ENCODE data around the gene QARS1. TPM values are rescaled to one million over a fixed set of nuclear protein-coding genes. Genes with fewer than 3 reads are reported as not detected.

QARS1 gene
- total RNA-seq, 1 experiment from 2014 or later = 346 TPM

- Histone ChIP-seq H3K27ac (ENCODE audit: low read depth, low read length) (no peak overlapping the region), H4K20me1 (ENCODE audit: insufficient read depth) (no peaks in the 10 kb centered on the region), H3K9ac (ENCODE audit: low read length) (no peak overlapping the region), H3K79me2 (ENCODE audit: insufficient read depth, low read length) (peaks cover 11% of the 10 kb centered on the region; the same call in 1 of the 2 replicates), H3K36me3 (ENCODE audit: control insufficient read depth in 1 of 2, insufficient read depth in 2 of 2, low read length in 2 of 2) (no peaks in the 10 kb centered on the region), H3K27me3 (ENCODE audit: insufficient read depth, low read length) (no peaks in the 10 kb centered on the region), H3K4me2 (ENCODE audit: low read length) (no peak overlapping the region), H3K9me2 (ENCODE audit: insufficient read depth) (no peaks in the 10 kb centered on the region), H2AFZ (ENCODE audit: low read depth, low read length, poor library complexity, severe bottlenecking) (no peak overlapping the region), H3K4me3 (replicated peaks in 1 of 2; ENCODE audit: low read depth in 1 of 2, low read length in 2 of 2) (no peak overlapping the region), H3K4me1 (ENCODE audit: control insufficient read depth in 1 of 2, insufficient read depth in 2 of 2, low read length in 2 of 2) (peaks cover 16 to 46% of the 10 kb centered on the region in 2 experiments), H3K9me3 (ENCODE audit: control insufficient read depth in 1 of 2, insufficient read depth in 1 of 2, low read depth in 1 of 2, low read length in 2 of 2) (no peaks in the 10 kb centered on the region)
- RAD21 ChIA-PET (ENCODE audit: low non-redundant PET in 1 of 2, low total read pairs in 2 of 2, uncharacterized antibody in 2 of 2, unreplicated experiment in 2 of 2) = no interaction called here
- ATAC-seq (no peak), DNase-seq (ENCODE audit: low read depth, low spot score) (no peak)
- intact Hi-C loops (cut with micrococcal nuclease) = no loop called here
- no TSS peak for BruUV-seq (replicated peaks)
- POLR2A ChIA-PET = no interaction called here
- no peak for TF ChIP-seq TCF7L2 (IDR thresholded peaks at IDR 0.05; ENCODE audit: borderline replicate concordance, extremely low read depth, insufficient read depth, insufficient read length)
- no peak for TF ChIP-seq EGR1 (IDR thresholded peaks at IDR 0.05; ENCODE audit: low read depth)
- TF ChIP-seq RAD21 (IDR thresholded peaks at IDR 0.05; ENCODE audit: low read depth) = no peak
- no peak for TF ChIP-seq FOSL1 (IDR thresholded peaks at IDR 0.05; ENCODE audit: low read depth)
- no peak for TF ChIP-seq ELF1 (IDR thresholded peaks at IDR 0.05; ENCODE audit: borderline replicate concordance, low read depth)
- TF ChIP-seq JUND (IDR thresholded peaks at IDR 0.05) = no peak
- TF ChIP-seq ZFX (IDR thresholded peaks at IDR 0.05) = no peak
- TF ChIP-seq, protein P1, sequence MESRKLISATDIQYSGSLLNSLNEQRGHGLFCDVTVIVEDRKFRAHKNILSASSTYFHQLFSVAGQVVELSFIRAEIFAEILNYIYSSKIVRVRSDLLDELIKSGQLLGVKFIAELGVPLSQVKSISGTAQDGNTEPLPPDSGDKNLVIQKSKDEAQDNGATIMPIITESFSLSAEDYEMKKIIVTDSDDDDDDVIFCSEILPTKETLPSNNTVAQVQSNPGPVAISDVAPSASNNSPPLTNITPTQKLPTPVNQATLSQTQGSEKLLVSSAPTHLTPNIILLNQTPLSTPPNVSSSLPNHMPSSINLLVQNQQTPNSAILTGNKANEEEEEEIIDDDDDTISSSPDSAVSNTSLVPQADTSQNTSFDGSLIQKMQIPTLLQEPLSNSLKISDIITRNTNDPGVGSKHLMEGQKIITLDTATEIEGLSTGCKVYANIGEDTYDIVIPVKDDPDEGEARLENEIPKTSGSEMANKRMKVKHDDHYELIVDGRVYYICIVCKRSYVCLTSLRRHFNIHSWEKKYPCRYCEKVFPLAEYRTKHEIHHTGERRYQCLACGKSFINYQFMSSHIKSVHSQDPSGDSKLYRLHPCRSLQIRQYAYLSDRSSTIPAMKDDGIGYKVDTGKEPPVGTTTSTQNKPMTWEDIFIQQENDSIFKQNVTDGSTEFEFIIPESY (IDR thresholded peaks at IDR 0.05; ENCODE audit: extremely low read depth, insufficient replicate concordance, low read length) = no peak
- TF ChIP-seq ZNF274 (IDR thresholded peaks at IDR 0.05; ENCODE audit: low read depth, low read length) = no peak
- no peak for TF ChIP-seq REST (IDR thresholded peaks at IDR 0.05; ENCODE audit: low read depth)
- no peak for TF ChIP-seq EZH2 (IDR thresholded peaks at IDR 0.05)
- TF ChIP-seq POLR2AphosphoS5 (IDR thresholded peaks at IDR 0.05; ENCODE audit: low read depth, low read length) = no peak
- no peak for TF ChIP-seq SRF (IDR thresholded peaks at IDR 0.05; ENCODE audit: low read depth)
- TF ChIP-seq CEBPB (IDR thresholded peaks at IDR 0.05; ENCODE audit: low read depth) = no peak
- no peak for TF ChIP-seq SP1 (IDR thresholded peaks at IDR 0.05; ENCODE audit: low read depth)
- CTCF ChIA-PET = no interaction called here
These were observed 30.9 kb upstream of the QARS1 start for GRCh38 chr3:49135499-49135898.

All from HCT116 (cell line).